Fibroblast of skin of abdomen (primary cell): ENCODE data around the gene FRMD4B.

Experiments used
- DNase-seq: peaks from one replicate; pipeline ENCODE4 v3.0.0-alpha.2; 2013

The FRMD4B gene

DNA sequence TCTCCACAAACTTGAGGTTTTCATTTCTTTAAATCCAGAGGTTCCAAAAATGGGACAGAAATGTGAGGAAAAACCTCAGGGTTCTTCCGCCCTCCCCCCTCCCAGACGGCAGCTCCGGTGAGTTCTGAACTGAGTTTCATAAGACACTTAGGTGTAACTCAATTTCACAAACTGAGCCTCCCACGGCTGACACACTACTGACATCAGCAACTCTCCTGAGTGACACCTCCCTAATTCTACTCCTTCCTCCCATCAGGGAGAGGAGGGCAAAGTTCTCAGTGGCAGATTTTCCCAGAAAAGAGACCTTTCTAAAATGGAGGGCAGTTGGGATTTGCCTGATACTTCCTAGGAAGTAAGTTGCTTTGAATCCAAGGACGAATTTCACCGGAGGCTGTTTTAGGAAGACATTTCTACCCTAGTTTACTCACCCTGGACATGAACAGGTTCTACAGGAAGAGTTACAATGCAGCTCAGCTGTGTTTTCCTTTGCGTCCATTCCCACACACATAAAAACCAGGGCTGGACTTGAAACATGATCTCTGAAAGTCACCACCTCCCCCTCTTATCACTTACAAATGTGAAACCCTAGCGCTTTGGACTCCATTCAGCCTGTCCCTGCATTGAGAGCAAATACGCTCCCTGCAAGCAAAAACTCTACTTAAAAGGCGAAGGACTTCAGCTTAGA lies 185.4 kb downstream of the FRMD4B start:
- DNase-seq, result peak; percentile 23

DNA sequence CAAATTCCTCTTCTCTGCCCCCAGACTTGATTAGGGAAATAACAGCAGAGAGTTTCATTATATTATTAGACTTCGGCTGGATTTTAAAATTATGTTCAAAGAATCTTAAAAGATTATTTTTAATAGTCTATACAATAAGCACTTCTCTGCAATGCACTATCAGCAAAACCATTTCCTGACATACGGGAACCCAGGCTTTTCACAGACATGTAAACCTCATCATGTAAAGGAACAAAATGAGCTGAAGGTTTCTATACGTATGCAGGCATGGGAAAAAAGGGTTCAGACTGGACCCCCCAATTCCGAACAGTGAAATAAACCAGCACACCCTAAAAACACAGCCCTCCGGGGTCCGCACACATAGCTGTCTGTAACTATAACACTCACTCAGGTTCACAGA lies 185.9 kb downstream of the FRMD4B start:
- no peak for DNase-seq

DNA sequence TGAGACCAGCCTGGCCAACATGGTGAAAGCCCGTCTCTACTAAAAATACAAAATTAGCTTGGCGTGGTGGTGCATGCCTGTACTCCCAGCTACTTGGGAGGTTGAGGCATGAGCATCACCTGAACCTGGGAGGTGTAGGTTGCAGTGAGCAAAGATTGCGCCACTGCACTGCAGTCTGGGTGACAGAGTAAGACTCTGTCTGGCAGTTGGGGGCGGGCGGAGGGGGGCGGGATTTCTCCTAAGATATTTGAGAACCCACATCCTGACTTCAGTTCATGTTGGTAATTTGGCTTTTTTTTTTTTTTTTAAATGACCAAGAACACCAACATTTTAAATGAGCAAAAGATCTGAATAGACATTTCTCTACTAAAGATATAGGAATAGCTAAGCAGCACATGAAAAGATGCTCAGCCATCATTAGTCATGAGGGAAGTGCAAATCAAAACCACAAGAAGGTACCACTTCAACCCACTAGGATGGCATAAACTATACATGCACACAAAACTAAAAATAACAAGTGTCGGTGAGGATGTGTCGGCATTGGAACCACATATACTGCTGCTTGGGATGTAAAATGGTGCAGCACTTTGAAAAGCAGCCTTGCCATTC lies 187.9 kb downstream of the FRMD4B start:
- DNase-seq, result no peak

DNA sequence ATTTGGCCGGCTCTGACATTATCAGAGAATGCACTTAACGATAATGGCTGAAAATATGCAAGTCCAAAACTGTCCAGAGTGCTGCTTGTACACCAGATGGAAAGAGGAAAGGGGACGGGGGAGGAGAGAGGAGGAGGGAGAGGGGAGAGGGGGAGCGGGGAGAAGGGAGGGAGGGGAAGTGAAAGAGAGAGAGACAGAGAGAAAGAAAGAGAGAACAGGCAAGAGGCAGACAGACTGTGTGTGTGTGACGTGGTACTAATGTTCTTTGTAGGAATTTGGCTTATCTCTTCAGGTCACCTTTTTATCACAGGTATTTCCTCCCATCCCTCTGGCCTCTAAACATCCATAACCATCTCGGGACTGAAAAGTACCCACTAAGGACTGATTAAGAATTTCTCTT lies 188.4 kb downstream of the FRMD4B start:
- no peak for DNase-seq

DNA sequence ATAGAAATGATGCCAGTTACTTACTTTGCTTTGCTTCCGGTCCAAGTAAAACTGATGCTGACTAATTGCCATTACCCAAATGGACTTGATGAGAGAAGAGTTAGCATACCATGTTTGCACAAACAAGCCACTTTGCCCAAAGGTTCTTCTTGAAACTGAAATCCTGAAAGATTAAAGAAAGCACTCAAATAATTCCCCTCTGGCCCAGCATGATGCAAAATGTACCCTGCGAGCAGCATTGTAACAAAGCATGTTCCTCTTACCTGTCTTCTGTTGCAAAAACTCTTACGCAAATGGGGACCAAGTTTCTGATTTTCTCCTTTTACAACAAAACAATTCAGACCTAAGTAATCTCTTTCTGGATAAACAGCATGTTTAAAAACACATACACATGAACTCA lies 189.0 kb downstream of the FRMD4B start:
- no peak for DNase-seq

DNA sequence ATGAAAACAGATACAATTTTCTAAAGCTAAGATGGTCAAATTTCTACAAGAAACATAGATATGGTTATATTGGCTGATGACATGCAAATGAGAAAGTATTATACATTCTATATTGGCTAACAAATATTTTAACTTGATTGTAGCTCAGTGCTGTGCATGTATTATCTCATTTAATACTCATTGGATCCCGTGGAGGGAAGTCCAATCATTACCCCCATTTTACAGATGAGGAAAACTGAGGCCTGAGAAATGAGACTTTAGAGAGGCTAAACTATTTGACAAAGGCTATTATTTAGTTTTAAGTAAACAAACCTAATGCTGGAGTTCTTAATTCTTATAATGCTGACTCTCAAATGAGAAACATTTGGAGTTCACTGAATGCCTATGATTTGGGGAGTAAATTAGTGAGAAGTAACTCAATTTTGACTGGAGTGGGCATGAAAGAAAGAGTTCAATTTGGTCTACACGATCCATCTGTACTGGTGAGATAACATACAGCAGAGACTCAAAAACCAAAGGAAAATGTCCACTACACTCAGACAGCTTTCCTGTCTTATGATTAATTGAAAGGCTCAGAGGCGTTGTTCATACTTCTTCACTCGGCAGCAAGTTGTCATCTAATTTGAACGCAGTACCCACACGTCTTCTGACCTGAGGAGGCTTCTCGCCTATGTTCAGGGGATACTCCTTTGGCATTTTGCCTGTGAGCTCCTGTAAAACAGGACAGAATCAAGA lies 191.3 kb downstream of the FRMD4B start:
- no peak for DNase-seq

DNA sequence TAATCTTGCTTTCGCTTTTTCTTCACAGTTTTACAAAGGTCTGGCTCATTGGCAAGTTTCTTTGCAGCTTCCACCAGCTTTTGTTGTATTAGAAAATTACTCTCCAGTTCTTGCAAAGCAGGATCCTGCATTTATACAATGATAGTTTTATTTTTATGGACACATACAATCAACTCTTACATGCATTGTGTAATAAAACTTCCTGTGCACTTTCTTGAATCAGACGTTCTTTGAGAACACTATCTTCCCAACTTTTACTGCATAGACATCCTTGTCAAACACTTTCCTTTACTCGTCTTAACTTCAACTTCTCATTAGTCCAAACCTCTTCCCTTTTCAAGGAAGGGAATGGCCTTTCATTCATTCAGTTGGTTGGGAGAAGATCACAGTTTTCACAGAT lies 192.1 kb downstream of the FRMD4B start:
- no peak for DNase-seq

DNA sequence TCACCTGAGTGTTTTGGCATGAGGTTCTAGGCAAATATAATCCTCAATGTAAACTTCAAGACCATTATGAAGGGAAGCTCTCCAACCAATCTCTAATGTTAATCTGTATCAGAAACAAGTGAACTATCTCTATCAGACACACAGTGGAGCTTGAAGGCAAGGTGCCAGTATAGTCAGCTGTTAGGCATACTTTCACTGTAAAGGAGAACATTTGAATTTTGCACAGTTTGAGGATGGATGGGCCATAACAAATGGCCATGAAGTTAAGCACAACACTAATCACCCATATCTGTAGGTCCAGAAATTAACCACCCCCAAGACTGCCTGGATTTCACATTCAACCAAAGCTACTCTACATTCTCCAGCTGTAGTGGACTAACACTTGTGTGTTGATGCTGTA lies 194.4 kb downstream of the FRMD4B start:
- DNase-seq, result no peak

DNA sequence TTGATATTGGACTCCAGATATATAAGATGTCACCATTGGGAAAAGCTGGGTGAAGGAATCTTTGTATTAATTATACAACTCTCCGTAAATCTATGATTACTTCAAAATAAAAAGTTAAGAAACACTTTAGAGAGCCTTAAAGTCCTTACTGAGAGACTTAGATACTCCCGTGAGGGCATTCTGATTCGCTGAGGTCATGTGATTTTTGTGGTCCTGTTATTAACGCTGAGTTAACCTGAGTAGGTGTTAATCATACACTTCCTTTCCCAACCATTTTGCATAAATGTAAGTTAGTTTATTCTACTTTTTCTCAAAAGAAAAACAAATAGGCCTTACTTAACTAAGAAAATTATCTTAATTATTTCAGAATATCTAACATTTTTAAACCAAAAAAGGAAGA lies 196.4 kb downstream of the FRMD4B start:
- no peak for DNase-seq

DNA sequence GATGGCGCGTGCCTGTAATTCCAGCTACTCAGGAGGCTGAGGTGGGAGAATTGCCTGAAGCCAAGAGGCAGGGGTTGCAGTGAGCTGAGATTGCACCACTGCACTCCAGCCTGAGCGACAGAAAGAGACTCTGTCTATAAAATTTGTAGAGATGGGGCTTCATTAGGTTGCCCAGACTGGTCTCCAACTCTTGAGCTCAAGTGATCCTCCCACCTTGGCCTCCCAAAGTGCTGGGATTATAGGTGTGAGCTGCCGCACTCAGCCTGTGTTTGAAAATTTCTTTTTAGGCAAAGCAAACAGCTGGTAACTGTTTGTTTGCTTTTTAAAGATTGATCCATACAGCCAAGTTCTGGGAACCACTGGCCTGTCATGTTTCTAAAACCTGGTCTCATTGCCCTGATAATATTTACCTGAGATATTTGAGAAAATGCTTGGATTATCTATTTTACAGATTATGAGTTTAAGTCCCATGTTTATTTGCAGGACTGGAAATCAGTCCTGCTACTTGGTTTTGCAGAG lies 199.3 kb downstream of the FRMD4B start:
- DNase-seq, result no peak

DNA sequence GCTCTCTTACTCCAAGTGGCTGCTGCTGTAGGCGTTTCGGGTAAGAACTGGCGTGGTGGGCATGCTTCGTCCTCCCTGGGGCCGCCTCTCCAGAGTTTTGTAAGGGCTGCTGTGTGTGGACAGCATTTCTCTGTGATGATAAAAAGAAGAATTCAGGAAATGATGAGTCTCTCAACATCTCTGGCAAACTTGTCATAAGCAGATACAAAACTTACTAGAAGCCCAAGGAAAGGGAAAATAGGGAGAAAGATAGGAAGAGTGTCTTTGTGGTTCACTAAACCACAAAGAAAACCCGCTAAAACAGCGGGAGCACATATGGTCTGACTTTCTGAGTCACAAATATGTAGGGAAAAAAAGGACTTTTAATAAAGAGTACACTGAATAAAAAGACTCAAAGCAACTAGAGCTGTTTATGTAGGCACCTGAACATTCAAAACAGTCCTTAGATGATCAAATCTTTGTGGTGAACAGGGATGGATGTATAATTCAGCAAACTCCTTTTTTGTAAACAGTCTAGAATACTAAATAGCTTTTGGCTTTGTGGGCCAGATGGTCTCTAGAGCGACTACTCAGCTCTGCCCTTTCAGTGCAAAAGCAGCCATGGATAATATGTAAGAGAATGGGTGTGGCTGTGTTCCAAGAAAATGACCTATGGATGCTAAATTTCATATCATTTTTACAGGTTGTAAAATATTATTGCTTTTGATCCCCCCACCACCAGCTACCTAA lies 203.1 kb downstream of the FRMD4B start:
- DNase-seq, result peak; percentile 89

DNA sequence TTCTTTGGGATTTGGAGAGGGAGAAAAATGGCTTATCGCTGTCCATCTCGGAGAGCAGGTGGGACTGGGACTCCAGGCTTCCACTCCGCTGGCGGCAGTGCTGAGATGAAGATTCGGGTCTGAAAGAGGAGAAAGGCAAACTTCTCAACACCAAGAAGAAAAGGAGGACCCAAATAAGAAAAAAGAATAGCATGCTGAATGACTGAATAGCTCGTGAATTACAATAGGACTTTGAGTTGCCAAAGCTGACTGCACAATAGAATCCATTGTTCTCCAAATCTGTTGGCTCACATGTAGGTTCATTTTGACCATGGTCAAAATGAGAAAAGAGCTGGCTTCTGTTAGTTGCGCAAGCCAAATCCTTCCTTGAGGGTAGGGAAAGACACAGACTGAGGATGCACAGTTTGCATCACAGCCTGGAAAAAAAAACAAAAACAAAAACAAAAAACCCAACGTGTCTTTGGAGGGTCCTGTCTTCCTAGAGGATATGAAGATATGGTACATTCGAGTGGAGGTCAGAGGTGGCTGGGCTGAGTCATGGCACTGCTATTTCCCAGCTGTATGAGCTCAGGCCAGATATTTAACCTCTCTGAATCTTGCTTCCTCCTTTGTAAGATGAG lies 204.2 kb downstream of the FRMD4B start:
- peak; percentile 54 for DNase-seq

DNA sequence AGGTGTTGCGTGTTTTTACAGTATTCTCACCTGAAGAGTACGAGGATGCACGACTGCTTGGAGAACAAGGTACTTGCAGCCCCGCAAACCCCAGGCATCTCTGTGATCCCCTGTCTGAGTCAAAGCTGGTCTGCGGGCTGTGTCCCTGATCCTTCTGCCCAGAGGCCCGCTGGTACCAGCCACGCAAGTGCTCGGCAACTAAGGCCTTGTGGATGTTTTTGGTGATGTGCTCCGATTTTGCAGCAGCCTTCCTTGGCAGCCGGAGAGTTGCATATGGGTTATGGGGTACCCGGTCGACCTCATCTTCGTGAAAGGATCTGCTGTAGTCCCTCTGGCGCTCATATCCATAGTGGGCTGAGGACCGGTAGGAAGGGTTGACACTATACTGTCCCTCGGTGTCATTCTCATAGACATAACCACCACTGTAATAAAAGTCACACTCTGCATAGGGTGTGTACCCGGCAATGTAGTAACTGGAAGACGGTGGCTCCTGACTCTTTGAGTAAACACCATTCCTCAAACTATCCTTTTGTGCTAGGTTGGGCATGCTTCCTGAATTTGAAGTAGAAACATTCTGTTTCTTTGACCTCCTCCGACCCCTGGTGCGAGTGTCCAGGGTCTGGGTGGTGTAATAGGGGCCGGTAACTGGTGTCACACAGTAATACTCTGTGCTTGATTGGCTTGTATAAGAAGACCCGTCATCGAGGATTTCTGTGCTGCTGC lies 204.9 kb downstream of the FRMD4B start:
- no peak for DNase-seq

DNA sequence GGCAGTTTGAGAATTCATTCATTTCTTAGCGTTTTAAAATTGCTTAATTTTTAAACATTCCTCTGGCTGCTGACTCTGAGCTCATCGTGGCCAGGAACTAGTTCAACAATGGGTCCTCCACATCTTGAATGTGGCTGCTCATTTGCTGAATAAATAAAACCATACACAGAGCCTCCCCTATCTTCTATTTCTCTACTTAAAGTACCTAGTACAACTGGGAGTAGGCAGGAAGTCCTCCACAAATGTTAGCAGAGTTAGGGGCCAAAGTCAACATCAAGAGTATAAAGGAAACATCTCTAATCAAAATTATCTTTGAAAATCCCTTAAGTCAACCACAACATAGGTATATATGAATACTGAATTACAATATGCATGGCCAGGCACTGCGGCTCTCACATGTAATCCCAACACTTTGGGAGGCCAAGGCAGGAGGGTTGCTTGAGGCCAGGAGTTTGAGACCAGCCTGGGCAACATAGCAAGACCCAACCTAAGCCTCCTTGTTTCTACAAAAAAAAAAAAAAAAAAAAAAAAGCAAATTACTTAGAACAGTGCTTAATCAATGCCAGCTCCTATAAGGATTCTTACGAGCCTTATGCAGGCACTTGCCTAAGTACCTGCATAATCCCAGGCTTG lies 206.0 kb downstream of the FRMD4B start:
- DNase-seq, result no peak

DNA sequence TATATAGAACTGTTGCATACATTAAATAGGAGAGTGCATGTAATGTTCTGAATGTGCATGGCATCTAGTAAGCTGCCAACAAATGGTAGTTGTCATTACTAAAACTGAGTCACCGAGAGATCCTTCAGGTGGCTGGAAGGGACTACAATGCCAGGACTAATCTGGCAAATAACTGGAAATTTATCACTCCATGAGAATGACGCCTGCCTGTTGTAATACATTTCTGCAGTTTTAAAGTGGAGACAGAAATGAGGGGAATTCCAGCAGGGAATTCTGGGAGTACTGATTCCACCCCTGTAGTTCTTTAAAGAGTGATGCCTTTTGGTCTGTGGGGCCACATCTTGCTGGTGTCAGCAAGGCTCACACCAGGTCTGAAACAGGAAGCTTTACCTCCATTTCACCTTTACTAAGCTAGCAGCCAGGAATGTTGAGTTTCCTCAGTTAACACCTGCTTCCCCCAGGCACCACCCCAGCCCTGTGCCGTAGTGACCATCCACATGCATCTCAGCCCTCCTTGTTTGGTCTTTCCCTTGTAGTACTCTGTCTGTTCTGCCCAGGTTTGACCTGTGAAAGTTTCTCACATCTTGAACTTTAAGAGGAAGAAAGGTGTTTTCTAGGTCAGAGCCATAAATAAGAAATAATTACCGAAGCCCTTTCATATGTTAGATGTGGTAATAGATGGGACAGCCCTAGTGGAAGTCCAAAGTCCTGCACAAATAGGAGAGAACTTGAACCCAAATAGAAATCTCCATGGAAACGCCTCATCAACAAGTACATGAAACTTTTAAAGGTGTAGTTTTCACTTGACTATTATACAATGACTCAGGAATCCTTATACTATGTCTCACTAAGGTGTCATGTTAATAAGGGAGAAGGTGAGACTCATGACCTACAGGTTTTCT lies 206.8 kb downstream of the FRMD4B start:
- no peak for DNase-seq

DNA sequence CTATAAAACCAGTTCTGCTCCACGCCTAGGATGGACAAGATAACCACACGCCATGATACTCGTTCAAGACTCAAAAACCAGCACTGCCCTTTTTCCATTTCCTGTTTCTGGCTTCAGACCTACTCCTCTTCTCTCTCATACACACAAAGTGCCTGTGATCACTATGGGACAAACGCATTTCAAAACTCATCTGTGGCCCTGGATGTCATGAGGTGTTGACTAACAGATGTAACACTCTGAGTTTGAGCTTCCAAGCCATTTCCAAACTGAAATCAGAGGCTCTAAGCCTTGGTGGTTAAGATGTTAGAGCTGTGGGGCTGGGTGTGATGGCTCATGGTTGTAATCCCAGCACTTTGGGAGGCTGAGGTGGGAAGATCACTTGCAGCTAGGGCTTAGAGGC lies 207.8 kb downstream of the FRMD4B start:
- DNase-seq, result no peak

DNA sequence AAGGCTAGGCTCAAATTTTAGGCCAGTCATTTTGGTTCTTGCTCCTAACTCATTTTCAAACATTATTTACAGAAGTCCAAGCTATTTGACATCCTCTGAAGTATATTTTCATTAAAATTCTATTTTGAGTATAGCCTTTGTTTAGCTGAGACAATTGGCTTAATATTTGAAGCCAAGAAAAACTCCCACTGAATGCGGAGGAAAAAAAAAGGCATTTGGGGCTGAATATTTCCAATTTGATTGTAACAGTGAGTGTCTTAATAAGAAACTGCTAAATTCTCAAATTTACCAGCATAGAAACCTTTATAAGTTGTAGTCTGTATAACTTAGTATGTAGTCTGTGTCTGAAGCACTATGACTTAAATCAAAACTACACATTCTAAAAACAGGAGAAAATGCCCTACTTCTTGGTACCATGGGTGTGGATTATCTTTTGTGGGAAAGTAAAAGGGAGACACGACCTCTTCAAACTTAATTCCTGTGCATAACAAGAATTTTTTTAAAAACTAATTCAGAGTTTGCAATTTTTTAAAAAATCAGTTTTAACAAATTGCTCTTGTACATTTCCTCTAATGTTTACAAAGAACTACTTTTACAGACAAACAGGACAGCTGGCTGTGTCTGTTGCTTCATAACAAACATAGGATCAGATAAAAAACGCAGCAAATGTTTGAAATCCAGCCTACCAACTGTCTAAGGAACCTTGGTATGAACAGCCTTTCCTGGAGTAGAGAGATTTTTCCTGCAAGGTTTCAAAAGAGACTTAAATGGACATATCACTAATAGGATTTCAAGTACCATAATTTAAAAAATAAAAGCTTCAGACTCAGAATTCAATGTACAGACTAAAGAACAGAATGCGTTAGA lies 210.8 kb downstream of the FRMD4B start:
- no peak for DNase-seq

DNA sequence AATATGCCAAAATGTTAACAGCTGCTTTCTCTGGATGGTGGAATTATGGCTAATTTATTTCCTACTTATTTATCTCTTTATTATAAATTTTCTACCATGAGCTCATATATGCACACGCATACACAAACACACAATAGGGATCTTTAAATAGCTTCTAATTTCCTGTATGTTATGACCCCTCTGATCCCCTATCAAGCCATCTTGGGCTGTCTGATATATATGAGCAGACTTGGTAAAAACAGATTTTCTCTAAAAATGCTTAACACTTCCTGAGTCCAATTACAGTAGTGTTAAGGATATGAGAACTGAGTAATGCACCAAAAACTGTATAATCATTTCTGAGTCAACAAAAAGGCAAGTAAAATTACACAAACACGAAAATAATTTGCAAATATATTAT lies 211.4 kb downstream of the FRMD4B start:
- no peak for DNase-seq

DNA sequence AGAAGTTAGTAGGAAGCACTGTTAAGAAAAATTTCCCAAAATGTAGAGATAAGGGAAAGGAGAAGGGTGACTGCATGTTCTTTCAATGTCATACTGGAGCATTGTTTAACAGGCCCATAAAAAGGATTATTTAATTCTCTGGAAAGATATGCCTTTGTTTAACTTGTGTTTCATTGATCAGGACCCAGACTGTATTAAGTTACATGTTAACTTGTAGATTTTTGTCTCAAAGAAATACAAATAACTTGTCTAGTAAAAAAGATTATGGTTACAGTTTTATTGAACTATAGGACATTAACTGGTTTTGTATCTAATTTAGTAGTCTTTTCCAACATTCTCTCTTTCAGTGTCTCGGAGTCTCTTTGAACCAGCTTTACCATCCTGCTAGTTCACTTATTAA lies 213.8 kb downstream of the FRMD4B start:
- no peak for DNase-seq
